ENCODE data around the gene ZNF566. TPM values are rescaled to one million over a fixed set of nuclear protein-coding genes. Genes with fewer than 3 reads are reported as not detected.

The ZNF566 gene
- total and polyA plus RNA-seq, 2 of the 13 experiments (the other 11 are each of a cell fraction or from before 2014, with no cell fraction given) = 4.8 to 13.7 TPM

GRCh38 chr19:36528194-36528920 lies 39.0 kb upstream of the ZNF566 start, which contains the start of gene ZNF260:
ZNF260 (minus strand) TSS chr19:36528271; CDS start chr19:36515238, 13,033 bp downstream.
- Histone ChIP-seq H2AFZ (ENCODE audit: low read length) (peak within 1 kb of the TSS; percentile 95), H3K4me1 (ENCODE audit: insufficient read depth, low read length) (peaks cover 18% of the 10 kb centered on the region), H4K20me1 (ENCODE audit: insufficient read depth, low read length) (no peaks in the 10 kb centered on the region), H3K9me3 (ENCODE audit: low read length) (peaks cover 11% of the 10 kb centered on the region), H3K4me3 (replicated peaks in 1 of 3; ENCODE audit: insufficient read depth in 1 of 3, low read depth in 2 of 3, low read length in 3 of 3) (peak within 1 kb of the TSS; percentile 73 to 93 (median 85)), H3K4me2 (ENCODE audit: low read depth, low read length) (peak within 1 kb of the TSS; percentile 100), H3K27me3 (ENCODE audit: control insufficient read depth in 1 of 2, insufficient read depth in 2 of 2, low read length in 2 of 2) (no peaks in the 10 kb centered on the region; a peak in 1 of 5 replicates), H3K79me2 (ENCODE audit: insufficient read depth, low read length) (peaks cover 19% of the 10 kb centered on the region), H3K9ac (ENCODE audit: insufficient read depth, low read depth, low read length) (peak within 1 kb of the TSS; percentile 90), H3K27ac (ENCODE audit: extremely low read length, insufficient read depth, low read length) (peak within 1 kb of the TSS; percentile 86), H3K36me3 (replicated peaks in 1 of 2; ENCODE audit: control insufficient read depth in 1 of 2, insufficient read depth in 2 of 2, low read length in 2 of 2) (0 out of 5 replicates have a peak, but pooled peaks cover 0 to 3% of the 10 kb centered on the region in 2 experiments)
- TSS peak; percentile 77 for BruUV-seq (replicated peaks)
- intact Hi-C loops (cut with micrococcal nuclease; ENCODE audit: unreplicated experiment) (loop anchor here (1.0 kb wide), 1 partner anchor 45 kb away; the partner anchor contains the start of gene ZNF529), in situ Hi-C loops (cut with HindIII; ENCODE audit: extremely low pct_ligation_motif_present, low pct_unique_long_range_greater_than_20kb) (no loop called here)
- WGBS (ENCODE audit: low lambda C conversion rate) = under 1% methylated on average over 29 of the region's 55 CpGs
- ATAC-seq (peak; percentile 96), DNase-seq (ENCODE audit: low spot score) (peak; percentile 95), FAIRE-seq (peak; percentile 77)
- CTCF ChIA-PET (ENCODE audit: low intra/inter-chr PET ratio, low total read pairs) = no interaction called here
- POLR2A ChIA-PET = interaction anchor here (0.9 to 2.2 kb wide), 15 partner anchors 18 to 1066 kb away, joined by 3 to 57 read pairs (median 8); partner anchors contain the start of genes ZFP14, ZNF146, ZNF345 and ZNF382
- no peak; the same call in 1 of the 2 replicates for TF ChIP-seq NCOA5 (CRISPR knock-in tag; IDR thresholded peaks at IDR 0.05)
- no peak for TF ChIP-seq CAMTA2 (CRISPR knock-in tag; IDR thresholded peaks at IDR 0.05; ENCODE audit: borderline replicate concordance)
- TF ChIP-seq MAF1 (CRISPR knock-in tag; IDR thresholded peaks at IDR 0.05; ENCODE audit: borderline replicate concordance) = 0 out of 2 replicates have a peak, but pooled peaks have one; percentile 37
- TF ChIP-seq ZNF790 (CRISPR knock-in tag; IDR thresholded peaks at IDR 0.05; ENCODE audit: borderline replicate concordance) = no peak
- TF ChIP-seq ATF3 (CRISPR knock-in tag; IDR thresholded peaks at IDR 0.05) = no peak; the same call in 1 of the 2 replicates
- TF ChIP-seq CREM (IDR thresholded peaks at IDR 0.05) = peak; percentile 98
- no peak for TF ChIP-seq CREM (CRISPR knock-in tag; IDR thresholded peaks at IDR 0.05)
- peak; percentile 90 for TF ChIP-seq E2F1 (CRISPR knock-in tag; IDR thresholded peaks at IDR 0.05)
- no peak for TF ChIP-seq ZNF205 (CRISPR knock-in tag; IDR thresholded peaks at IDR 0.05)
- TF ChIP-seq ZHX1 (CRISPR knock-in tag; IDR thresholded peaks at IDR 0.05; ENCODE audit: low read depth) = no peak
- no peak for TF ChIP-seq ZKSCAN5 (CRISPR knock-in tag; IDR thresholded peaks at IDR 0.05)
- no peak for TF ChIP-seq FOXP1 (IDR thresholded peaks at IDR 0.05)
- no peak for TF ChIP-seq FOXP1 (CRISPR knock-in tag; IDR thresholded peaks at IDR 0.05)
- no peak for TF ChIP-seq ZNF674 (CRISPR knock-in tag; IDR thresholded peaks at IDR 0.05; ENCODE audit: low read depth)
- peak; percentile 33; the same call in 1 of the 2 replicates for TF ChIP-seq ZNF749 (CRISPR knock-in tag; IDR thresholded peaks at IDR 0.05; ENCODE audit: borderline replicate concordance)
- TF ChIP-seq PHF8 (CRISPR knock-in tag; IDR thresholded peaks at IDR 0.05) = peak; percentile 83
- TF ChIP-seq MEF2D (CRISPR knock-in tag; IDR thresholded peaks at IDR 0.05) = peak; percentile 63; the same call in 1 of the 2 replicates
- TF ChIP-seq E2F2 (CRISPR knock-in tag; IDR thresholded peaks at IDR 0.05; ENCODE audit: borderline replicate concordance) = peak; percentile 62; the same call in 1 of the 2 replicates
- TF ChIP-seq PAWR (CRISPR knock-in tag; IDR thresholded peaks at IDR 0.05; ENCODE audit: borderline replicate concordance) = 0 out of 2 replicates have a peak, but pooled peaks have one; percentile 20
